Fibroblast of mammary gland (primary cell): ENCODE measurements around the gene NAA80.
A peak's percentile ranks its signal among the peaks of the same experiment; 100 is the strongest.
"Not testable (repeated sequence)": the region's sequence is repeated elsewhere in the genome, so short reads cannot be mapped to it uniquely, and the experiment has no call there.

Source experiments
- DNase-seq: peaks from one replicate; pipeline ENCODE4 v3.0.0-alpha.2; 2010; ENCODE audit warnings: low read depth
- H3K4me3 ChIP-seq: 2 replicates; pipeline ENCODE4 v1.5.1; 2011; ENCODE audit warnings: low read depth, mild to moderate bottlenecking, low read length, moderate library complexity; ENCODE audit not compliant: control insufficient read depth
- TF ChIP-seq, protein P1 (sequence below): conservative IDR thresholded peaks from 2 replicates; pipeline ENCODE4 v1.5.1; 2011; ENCODE audit warnings: low read depth, low read length, inconsistent platforms; ENCODE audit not compliant: control insufficient read depth, insufficient read depth

NAA80 gene

DNA sequence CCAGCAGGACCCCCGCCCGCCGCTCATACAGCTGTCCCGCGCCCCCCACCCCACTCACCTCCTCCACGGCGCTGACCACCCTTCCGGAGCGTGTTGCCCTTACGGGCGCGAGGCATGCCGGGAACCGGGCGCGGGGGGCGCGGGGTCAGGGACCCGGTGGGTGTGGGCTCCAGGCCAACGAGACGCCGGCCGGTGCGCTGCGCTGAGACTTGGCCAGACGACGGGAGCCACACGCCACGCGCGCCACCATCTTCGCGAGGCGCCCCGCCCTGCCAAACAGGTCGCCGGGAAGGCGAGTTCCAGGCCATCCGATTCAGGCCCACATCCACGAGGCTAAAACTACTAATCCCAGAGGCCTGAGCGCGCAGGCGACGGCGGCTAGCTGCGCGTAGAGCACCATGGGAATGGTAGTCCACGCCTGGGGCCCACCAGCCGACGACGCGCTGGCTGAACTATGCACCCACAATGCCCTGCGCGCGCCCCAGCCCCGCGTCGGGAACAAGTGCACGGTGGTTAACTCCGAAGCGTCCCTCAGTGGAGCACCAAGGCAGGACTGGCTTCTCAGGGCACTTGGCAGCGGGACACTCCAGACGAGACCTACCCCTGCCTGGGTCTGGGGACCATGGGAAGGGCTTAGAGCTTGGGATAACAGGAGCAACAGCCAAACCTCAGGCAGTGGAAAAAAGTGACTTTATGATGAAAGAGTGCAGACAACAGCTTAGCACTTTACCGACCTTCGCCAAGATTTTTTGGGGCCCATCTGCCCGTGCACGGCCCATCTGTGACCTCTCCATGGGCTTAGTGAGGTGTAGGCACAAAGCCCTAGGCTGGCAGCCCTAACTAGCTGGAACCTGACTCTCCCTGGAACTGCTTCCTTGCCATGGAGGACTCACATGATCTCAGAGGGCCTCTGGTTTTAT lies 6.8 kb downstream of the NAA80 start, which contains the start of gene IFRD2:
Gene IFRD2 (minus strand): TSS at position 271 of the 920 bp plus-strand sequence. CDS start 155 bp downstream, at position 116.
- H3K4me3 ChIP-seq = peak within 1 kb of the TSS; percentile 90
- DNase-seq = peak; percentile 97
- TF ChIP-seq, protein P1, sequence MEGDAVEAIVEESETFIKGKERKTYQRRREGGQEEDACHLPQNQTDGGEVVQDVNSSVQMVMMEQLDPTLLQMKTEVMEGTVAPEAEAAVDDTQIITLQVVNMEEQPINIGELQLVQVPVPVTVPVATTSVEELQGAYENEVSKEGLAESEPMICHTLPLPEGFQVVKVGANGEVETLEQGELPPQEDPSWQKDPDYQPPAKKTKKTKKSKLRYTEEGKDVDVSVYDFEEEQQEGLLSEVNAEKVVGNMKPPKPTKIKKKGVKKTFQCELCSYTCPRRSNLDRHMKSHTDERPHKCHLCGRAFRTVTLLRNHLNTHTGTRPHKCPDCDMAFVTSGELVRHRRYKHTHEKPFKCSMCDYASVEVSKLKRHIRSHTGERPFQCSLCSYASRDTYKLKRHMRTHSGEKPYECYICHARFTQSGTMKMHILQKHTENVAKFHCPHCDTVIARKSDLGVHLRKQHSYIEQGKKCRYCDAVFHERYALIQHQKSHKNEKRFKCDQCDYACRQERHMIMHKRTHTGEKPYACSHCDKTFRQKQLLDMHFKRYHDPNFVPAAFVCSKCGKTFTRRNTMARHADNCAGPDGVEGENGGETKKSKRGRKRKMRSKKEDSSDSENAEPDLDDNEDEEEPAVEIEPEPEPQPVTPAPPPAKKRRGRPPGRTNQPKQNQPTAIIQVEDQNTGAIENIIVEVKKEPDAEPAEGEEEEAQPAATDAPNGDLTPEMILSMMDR = no peak

DNA sequence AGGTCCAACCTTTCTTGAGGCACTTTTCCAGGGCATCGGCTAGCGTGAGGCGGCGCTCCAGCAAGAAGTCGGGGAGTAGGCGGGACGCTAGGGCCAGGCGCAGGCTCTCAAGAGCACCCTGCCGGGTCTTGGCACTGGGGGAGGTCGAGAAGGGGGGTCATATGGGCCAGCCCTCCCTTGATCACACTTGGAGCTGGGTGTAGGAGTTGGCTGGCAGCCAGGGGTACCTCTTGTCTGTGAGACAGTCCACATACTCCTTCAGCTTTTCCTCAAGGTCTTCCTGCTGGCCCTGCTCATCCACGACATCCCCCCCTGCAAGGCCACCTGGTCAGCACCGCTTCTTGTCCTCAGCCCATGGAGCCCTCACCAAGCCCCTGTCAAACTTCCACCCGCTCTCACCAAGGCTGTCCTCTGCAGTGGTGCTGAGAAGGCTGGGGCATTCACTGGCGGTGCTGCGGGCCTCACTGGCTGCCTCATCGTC lies 9.0 kb downstream of the NAA80 start:
- TF ChIP-seq, protein P1 = no peak
- no peak for DNase-seq
- H3K4me3 ChIP-seq = no peak overlapping the region

DNA sequence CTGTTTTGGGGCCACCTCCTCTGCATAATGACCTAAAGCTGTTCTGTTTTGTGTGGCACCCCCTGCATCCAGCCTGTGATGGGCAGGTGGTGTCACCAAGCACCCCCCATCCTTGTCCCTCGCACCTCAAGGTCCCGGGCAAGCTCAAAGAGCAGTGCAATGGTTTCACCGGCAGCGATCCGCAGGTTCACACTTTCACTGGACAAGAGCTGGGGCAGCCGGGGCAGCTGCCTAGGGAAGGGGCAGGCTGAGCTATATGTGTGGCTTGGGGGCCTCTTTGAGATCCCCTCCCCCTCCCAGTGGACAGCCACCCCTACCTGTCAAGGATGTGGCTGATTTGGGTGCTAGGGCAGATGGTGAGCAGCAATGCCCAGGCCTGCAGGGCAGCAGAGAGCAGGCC lies 10.1 kb downstream of the NAA80 start:
- no peak overlapping the region for H3K4me3 ChIP-seq
- DNase-seq = no peak
- TF ChIP-seq, protein P1 = no peak

DNA sequence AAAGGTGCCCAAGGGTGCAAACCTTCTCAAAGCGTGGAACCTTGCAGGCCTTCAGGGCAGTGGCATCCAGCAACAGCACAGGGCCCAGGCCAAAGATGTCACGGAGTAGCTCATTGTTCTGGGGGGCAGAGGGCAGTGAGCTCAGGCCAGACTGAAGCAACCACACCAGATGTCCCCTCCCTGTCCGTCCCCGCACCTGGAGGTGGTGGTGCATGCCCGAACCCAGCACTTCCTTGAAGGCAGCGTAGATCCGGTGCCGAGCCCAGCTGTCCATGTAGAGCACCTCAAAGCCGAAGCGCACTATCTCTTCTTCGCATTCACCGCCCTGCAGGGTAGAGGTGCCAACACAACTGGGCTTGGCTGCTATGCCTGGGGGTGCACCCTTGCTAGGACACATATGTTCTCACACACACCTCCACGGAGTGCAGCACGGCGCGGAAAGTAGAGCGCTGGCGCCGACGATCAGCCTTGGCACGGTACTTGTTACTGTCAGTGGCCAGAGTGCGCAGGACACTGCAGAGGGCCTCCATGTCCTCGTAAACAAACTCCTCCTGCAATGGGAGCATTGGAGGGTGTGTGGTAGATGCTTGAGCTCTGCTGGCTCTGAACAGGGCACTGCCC lies 10.7 kb downstream of the NAA80 start:
- TF ChIP-seq, protein P1 = no peak
- H3K4me3 ChIP-seq = no peak overlapping the region
- no peak for DNase-seq

DNA sequence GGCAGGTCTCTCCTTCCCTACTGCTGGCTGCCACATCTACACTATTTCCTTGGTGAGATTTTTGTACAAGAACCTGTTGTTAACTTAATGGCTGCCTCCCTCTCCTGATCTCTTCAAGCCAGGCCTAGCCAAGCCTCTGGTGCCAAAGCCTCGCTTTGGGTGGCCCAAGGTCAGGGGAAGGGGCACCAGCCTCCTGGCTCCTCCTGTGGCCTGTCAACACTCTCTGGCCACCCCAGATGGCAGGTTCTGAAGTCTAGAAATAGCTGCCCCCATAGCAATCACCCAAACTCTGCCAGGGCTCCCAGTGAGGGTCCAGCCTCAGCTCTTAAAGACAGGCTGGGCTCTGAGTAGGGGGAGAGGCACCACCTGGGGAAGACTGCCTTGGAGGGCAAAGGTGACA lies 11.9 kb downstream of the NAA80 start:
- no peak for DNase-seq
- TF ChIP-seq, protein P1 = no peak
- H3K4me3 ChIP-seq = no peak overlapping the region

DNA sequence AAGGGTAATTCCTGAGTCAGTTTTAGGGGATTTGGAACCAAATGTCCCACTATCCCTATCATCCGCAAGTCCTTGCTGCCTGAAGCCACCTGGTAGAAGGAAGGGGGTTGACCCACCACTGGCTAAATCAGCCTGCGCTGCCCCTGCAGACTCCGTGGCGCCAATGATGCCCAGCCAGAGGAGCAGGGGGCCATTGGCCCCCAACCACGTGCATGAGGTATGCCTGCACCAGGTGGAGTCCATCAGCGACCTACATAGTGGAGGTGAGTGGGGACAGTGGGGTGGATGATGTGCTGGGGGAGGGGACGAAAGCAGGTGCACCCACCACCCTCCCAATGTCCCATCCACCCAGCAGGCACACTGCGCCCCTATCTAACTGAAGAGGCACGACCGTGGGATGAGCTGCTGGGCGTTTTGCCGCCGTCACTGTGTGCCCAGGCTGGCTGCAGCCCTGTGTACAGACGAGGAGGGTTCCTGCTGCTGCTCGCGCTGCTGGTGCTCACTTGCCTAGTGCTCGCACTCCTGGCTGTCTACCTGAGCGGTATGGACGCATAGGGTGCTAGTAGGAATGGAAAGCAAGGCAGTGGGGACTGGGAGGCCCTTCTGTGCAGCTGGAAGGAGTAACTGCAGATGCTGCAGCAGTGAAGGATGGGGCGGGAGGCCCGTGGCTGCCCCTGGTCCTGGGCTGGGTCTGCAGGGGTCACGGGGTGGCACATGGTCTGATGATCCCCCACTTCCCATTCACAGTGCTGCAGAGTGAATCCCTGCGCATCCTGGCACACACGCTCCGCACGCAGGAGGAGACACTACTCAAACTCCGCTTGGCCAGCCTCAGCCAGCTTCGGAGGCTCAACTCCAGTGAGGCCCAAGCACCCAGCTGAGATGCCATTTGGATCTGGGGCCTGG lies 12.6 kb downstream of the NAA80 start:
- no peak overlapping the region for H3K4me3 ChIP-seq
- TF ChIP-seq, protein P1 = no peak
- DNase-seq = no peak

DNA sequence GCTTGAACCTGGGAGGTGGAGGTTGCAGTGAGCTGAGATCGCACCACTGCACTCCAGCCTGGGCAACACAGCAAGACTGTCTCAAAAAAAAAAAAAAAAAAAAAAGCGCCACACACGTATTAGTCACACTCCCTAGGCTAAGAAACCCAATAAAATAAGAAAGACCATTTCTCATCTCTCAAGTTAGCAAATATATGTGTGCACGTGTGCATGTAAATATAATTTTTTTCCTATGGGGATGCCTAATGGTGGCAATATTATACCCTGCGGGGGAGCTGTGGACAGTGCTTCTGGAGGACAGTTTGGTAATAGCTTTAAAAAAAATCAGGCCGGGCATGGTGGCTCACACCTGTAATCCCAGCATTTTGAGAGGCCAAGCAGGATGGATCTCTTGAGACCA lies 15.1 kb downstream of the NAA80 start:
- DNase-seq, H3K4me3 ChIP-seq: not testable (repeated sequence)
